Endothelial cell of umbilical vein (primary cell): ENCODE measurements around the gene KCNN1. TPM values are rescaled to one million over a fixed set of nuclear protein-coding genes. Genes with fewer than 3 reads are reported as not detected.

Experiments used
- BruUV-seq: library from RNA; stranded (reverse); fragments of 400-500 nt; replicated peaks from 2 replicates; lab custom pipeline; 2021; lab: Mats Ljungman, UMichigan
- CTCF ChIA-PET: fragments of 300-600, 350-600 bp; sonication (Branson Sonifier 250); formaldehyde crosslinking; loops from one replicate; lab custom pipeline; 2021; ENCODE audit warnings: antibody characterized with exemption, inconsistent platforms; lab: Charles Lee
- POLR2A ChIA-PET: fragments of 300-600, 350-600 bp; sonication (Branson Sonifier 250); formaldehyde crosslinking; loops from one replicate; lab custom pipeline; 2021; ENCODE audit warnings: antibody characterized with exemption, inconsistent platforms; lab: Charles Lee
- DNase-seq: peaks from one replicate; pipeline ENCODE4 v3.0.0-alpha.2; 2011; ENCODE audit warnings: low read depth, low spot score
- FAIRE-seq: peaks from 2 replicates; lab custom pipeline; 2011; peaks lifted over from hg19 to GRCh38; lab: Jason Lieb, UNC
- H2AFZ ChIP-seq: 2 replicates; pipeline ENCODE4 v1.6.0; 2012; ENCODE audit warnings: low read depth, low read length, control low read depth, inconsistent platforms
- H3K27ac ChIP-seq: 2 replicates; pipeline ENCODE4 v1.5.1; 2011; ENCODE audit warnings: low read depth, mild to moderate bottlenecking, control low read depth, low read length, moderate library complexity; ENCODE audit not compliant: insufficient read depth
- H3K27me3 ChIP-seq, 2 experiments: 2 replicates each; pipeline versions ENCODE4 v1.6.0 to v1.6.1; 2011; ENCODE audit warnings: low read length in 2 of 2, mixed read lengths in 1 of 2; ENCODE audit not compliant: control insufficient read depth in 2 of 2, insufficient read depth in 2 of 2
- H3K36me3 ChIP-seq, 2 experiments: 2 replicates in 1 of 2; 3 replicates in 1 of 2; pipeline ENCODE4 v1.5.1; 2011; ENCODE audit warnings: low read length in 2 of 2, mild to moderate bottlenecking in 1 of 2, moderate library complexity in 1 of 2; ENCODE audit not compliant: control insufficient read depth in 2 of 2, insufficient read depth in 2 of 2; ENCODE audit errors: extremely low read depth in 1 of 2
- H3K4me1 ChIP-seq: 3 replicates; pipeline ENCODE4 v1.5.1; 2011; ENCODE audit warnings: mild to moderate bottlenecking, low read length; ENCODE audit not compliant: control insufficient read depth, insufficient read depth; ENCODE audit errors: extremely low read depth
- H3K4me2 ChIP-seq: 2 replicates; pipeline ENCODE4 v1.6.1; 2011; ENCODE audit warnings: low read length, control low read depth, mixed read lengths; ENCODE audit not compliant: insufficient read depth
- H3K4me3 ChIP-seq, 3 experiments: fragments of 200-600 bp in 1 of 3; sonication (generic), shearing (Covaris generic) in 1 of 3; replicated peaks in 1 of 3; 2 replicates each; pipeline ENCODE4 v1.5.1; 2011 to 2016; ENCODE audit warnings: control low read depth in 3 of 3, low read length in 3 of 3, mild to moderate bottlenecking in 2 of 3, inconsistent platforms in 1 of 3, low read depth in 1 of 3, moderate library complexity in 1 of 3; ENCODE audit not compliant: insufficient read depth in 1 of 3
- H3K79me2 ChIP-seq: 2 replicates; pipeline ENCODE4 v1.6.0; 2012; ENCODE audit warnings: low read length, inconsistent platforms; ENCODE audit not compliant: control insufficient read depth, insufficient read depth
- H3K9ac ChIP-seq: replicated peaks from 2 replicates; pipeline ENCODE3; 2011; ENCODE audit warnings: low read length, control low read depth; ENCODE audit not compliant: insufficient read depth; ENCODE audit errors: extremely low read depth
- H3K9me1 ChIP-seq: replicated peaks from 3 replicates; pipeline ENCODE4 v1.6.0; 2011; ENCODE audit warnings: mild to moderate bottlenecking, low read length; ENCODE audit not compliant: control insufficient read depth, insufficient read depth; ENCODE audit errors: extremely low read depth
- H3K9me3 ChIP-seq: replicated peaks from 2 replicates; pipeline ENCODE4 v1.5.1; 2012; ENCODE audit warnings: low read length, inconsistent platforms; ENCODE audit not compliant: control insufficient read depth, insufficient read depth
- H4K20me1 ChIP-seq: replicated peaks from 2 replicates; pipeline ENCODE3; 2011; ENCODE audit warnings: mild to moderate bottlenecking, low read length; ENCODE audit not compliant: control insufficient read depth, insufficient read depth; ENCODE audit errors: extremely low read depth
- EZH2 ChIP-seq: IDR thresholded peaks from 2 replicates; pipeline ENCODE4 v1.6.1; 2012; ENCODE audit warnings: borderline replicate concordance, low read depth, mild to moderate bottlenecking, moderate library complexity, low read length, inconsistent platforms; ENCODE audit not compliant: severe bottlenecking
- FOS ChIP-seq: IDR thresholded peaks from 2 replicates; pipeline ENCODE4 v1.6.1; 2011; ENCODE audit warnings: mild to moderate bottlenecking, low read length, moderate library complexity, borderline replicate concordance; ENCODE audit not compliant: insufficient read depth
- GATA2 ChIP-seq: IDR thresholded peaks from 2 replicates; pipeline ENCODE4 v1.7.0; 2011; ENCODE audit warnings: low read depth, mild to moderate bottlenecking, moderate library complexity, mixed read lengths, low read length; ENCODE audit not compliant: insufficient read length, insufficient read depth
- JUN ChIP-seq: IDR thresholded peaks from 2 replicates; pipeline ENCODE4 v1.6.1; 2011; ENCODE audit warnings: borderline replicate concordance, low read depth; ENCODE audit not compliant: insufficient read length, insufficient read depth
- MYC ChIP-seq: IDR thresholded peaks from one replicate; pipeline ENCODE4 v1.6.1; 2011; ENCODE audit warnings: mild to moderate bottlenecking, low read depth, low read length
- POLR2A ChIP-seq: IDR thresholded peaks from 2 replicates; pipeline ENCODE4 v1.6.1; 2012; ENCODE audit warnings: low read depth, mild to moderate bottlenecking, control low read depth, low read length
- POLR2AphosphoS5 ChIP-seq: IDR thresholded peaks from 2 replicates; pipeline ENCODE4 v1.6.1; 2012; ENCODE audit warnings: low read depth, mild to moderate bottlenecking, control low read depth, low read length, moderate library complexity; ENCODE audit not compliant: insufficient read depth
- dilution Hi-C: fragments of 300-500 bp; cut with MboI; formaldehyde crosslinking; loops from one replicate; pipeline ENCODE4 v1.15.0; 2019; ENCODE audit warnings: low sequenced_read_pairs; ENCODE audit not compliant: extremely low pct_ligation_motif_present
- intact Hi-C: fragments of 100-400 bp; cut with micrococcal nuclease; formaldehyde crosslinking; loops from one replicate; pipeline ENCODE4 v1.10.0; 2022
- polyA plus RNA-seq, 4 experiments: library from polyadenylated mRNA; depleted of rRNA in 3 of 4; stranded (reverse) in 3 of 4; unstranded in 1 of 4; fragments of >200 nt; gene quantifications; 2 replicates each; pipeline versions ENCODE4 v1.2.1 to v1.2.3, GENCODE V29; 2011 to 2012; ENCODE audit warnings: missing spikeins in 1 of 4
- total RNA-seq: library from RNA; stranded (reverse); gene quantifications from 2 replicates; pipeline ENCODE4 v1.2.3, GENCODE V29; 2021
- TF ChIP-seq, protein P1 (sequence below), 2 donors: IDR thresholded peaks; 1 replicate in 1 of 2; 2 replicates in 1 of 2; pipeline ENCODE4 v1.5.1; 2011; ENCODE audit warnings: low read length in 2 of 2, mild to moderate bottlenecking in 2 of 2, moderate library complexity in 2 of 2, control low read depth in 1 of 2, inconsistent platforms in 1 of 2, low read depth in 1 of 2; ENCODE audit not compliant: insufficient read depth in 1 of 2; ENCODE audit errors: extremely low read depth in 1 of 2
- TF ChIP-seq, protein P2 (sequence below): IDR thresholded peaks from 2 replicates; pipeline ENCODE4 v1.6.1; 2011; ENCODE audit not compliant: insufficient read depth, insufficient read length

Gene KCNN1
- total and polyA plus RNA-seq, 2 donors (not counting 3 experiments of a cell fraction or from before 2014, with no cell fraction given): 0.18 to 0.80 TPM

DNA sequence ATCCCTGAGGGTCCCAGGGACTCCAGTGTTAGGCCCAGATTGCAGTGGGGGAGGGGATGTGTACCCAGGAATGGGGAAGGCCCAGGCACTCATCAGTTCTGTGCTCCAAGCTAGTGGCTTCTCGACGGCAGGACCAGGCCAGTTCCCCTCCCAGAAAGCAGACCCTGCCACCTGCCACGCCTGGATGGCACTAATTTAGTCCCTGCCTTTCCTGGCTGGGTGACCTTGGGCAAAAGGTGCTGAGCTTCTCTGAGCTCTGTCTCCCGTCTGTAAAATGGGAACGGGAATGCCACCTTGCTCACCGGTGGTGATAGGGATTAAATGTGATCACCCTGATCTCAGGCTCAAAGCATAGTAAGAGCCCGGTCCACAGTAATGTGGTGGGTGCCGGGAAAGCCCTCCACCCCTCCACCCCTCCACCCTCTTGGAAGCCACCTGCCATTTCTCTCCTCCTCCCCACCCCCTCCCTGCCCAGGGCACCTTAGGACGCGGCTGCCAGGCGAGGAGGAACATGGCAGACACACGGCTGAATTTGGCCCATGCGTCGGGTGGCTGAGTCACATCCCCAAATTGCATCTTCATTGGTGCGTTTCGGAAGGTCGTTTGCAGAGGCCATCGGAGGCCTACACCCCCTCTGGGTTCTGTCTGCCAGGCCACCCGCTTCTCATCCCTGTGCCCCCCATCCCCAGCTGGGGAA lies 2.3 kb downstream of the KCNN1 start:
- Histone ChIP-seq H3K27ac (no peak overlapping the region), H3K4me3 (no peak overlapping the region), H4K20me1 (no peaks in the 10 kb centered on the region), H3K36me3 (no peaks in the 10 kb centered on the region), H3K4me1 (peaks cover 6% of the 10 kb centered on the region), H3K4me2 (no peak overlapping the region), H3K9me1 (no peaks in the 10 kb centered on the region), H3K9me3 (no peaks in the 10 kb centered on the region), H3K79me2 (no peaks in the 10 kb centered on the region), H3K27me3 (peaks cover 14 to 18% of the 10 kb centered on the region in 2 experiments), H2AFZ (no peak overlapping the region), H3K9ac (no peak overlapping the region)
- DNase-seq (no peak), FAIRE-seq (no peak)
- ChIA-PET CTCF (interaction anchor here (0.5 to 1.9 kb wide), 4 partner anchors 11 to 31 kb away, joined by 3 to 5 read pairs (median 4); no protein-coding TSS in a partner anchor), POLR2A (no interaction called here)
- no peak for TF ChIP-seq EZH2
- TF ChIP-seq, protein P1, sequence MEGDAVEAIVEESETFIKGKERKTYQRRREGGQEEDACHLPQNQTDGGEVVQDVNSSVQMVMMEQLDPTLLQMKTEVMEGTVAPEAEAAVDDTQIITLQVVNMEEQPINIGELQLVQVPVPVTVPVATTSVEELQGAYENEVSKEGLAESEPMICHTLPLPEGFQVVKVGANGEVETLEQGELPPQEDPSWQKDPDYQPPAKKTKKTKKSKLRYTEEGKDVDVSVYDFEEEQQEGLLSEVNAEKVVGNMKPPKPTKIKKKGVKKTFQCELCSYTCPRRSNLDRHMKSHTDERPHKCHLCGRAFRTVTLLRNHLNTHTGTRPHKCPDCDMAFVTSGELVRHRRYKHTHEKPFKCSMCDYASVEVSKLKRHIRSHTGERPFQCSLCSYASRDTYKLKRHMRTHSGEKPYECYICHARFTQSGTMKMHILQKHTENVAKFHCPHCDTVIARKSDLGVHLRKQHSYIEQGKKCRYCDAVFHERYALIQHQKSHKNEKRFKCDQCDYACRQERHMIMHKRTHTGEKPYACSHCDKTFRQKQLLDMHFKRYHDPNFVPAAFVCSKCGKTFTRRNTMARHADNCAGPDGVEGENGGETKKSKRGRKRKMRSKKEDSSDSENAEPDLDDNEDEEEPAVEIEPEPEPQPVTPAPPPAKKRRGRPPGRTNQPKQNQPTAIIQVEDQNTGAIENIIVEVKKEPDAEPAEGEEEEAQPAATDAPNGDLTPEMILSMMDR (IDR thresholded peaks at IDR 0.05; ENCODE audit: extremely low read depth in 1 of 2, insufficient read depth in 1 of 2, low read depth in 1 of 2, low read length in 2 of 2): no peak
- TF ChIP-seq GATA2: no peak
- no peak for TF ChIP-seq POLR2AphosphoS5
- no peak for TF ChIP-seq JUN
- no peak for TF ChIP-seq MYC
- TF ChIP-seq FOS: no peak
- TF ChIP-seq POLR2A: no peak
- TF ChIP-seq, protein P2, sequence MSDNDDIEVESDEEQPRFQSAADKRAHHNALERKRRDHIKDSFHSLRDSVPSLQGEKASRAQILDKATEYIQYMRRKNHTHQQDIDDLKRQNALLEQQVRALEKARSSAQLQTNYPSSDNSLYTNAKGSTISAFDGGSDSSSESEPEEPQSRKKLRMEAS: no peak
- intact Hi-C loops: no loop called here
- BruUV-seq: no TSS peak
- dilution Hi-C loops: no loop called here
